ENCODE results near the gene ZNF578.
"Not testable (repeated sequence)": the region's sequence is repeated elsewhere in the genome, so short reads cannot be mapped to it uniquely, and the experiment has no call there.

ZNF578 gene

GRCh38 chr19:52507266-52507665 lies 53.9 kb downstream of the ZNF578 start:
- peak in 1 of 56 donors; percentile 4 for DNase-seq

- DNase-seq = no peak
These were observed 62.8 kb downstream of the ZNF578 start for GRCh38 chr19:52516191-52516590.

- no peak for DNase-seq
These were observed 65.3 kb downstream of the ZNF578 start for GRCh38 chr19:52518646-52519045.

GRCh38 chr19:52519175-52519574 lies 65.8 kb downstream of the ZNF578 start:
- DNase-seq = not testable (repeated sequence)

DNA sequence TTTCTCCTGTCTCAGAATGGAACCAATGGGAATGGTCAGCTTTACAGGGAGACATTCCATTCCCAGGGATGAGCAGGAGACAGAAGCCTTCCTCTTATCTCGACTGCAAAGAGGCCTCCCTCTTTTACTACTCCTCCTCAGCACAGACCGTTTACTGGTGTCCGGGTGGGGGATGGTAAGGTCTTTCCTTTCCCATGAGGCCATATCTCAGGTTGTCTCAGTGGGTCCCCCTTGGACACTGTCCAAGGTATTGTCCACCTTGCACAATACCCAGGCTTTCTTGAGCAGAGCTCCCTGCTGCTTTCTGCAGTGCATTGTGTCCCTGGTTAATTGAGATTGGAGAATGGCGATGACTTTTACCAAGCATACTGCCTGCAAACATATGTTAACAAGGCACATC lies 66.7 kb downstream of the ZNF578 start:
- DNase-seq = no peak

- no peak for DNase-seq
These were observed 69.2 kb downstream of the ZNF578 start for GRCh38 chr19:52522551-52522950.

DNA sequence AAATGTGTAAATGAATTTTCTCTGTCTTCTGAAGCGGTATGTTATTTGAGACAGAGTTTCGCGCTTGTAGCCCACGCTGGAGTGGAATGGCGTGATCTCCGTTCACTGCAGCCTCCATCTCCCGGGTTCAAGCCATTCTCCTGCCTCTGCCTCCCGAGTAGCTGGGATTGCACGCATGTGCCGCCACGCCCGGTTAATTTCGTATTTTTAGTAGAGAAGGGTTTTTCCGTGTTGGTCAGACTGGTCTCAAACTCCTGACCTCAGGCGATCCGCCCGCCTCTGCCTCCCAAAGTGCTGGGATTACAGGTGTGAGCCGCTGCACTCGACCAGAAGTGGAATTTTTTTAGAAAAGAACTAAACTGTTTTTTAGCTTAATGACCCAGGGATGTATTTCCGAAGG lies 70.7 kb downstream of the ZNF578 start:
- no peak for DNase-seq

GRCh38 chr19:52527134-52527955 lies 74.0 kb downstream of the ZNF578 start, which contains the start of gene ZNF808:
TSS of gene ZNF808 (plus strand) at chr19:52527668. CDS start at chr19:52543285, 15,617 bp downstream.
- DNase-seq = peak; percentile 35 to 96 (median 88)

GRCh38 chr19:52527956-52528351 lies 74.6 kb downstream of the ZNF578 start:
- peak in 21 of 56 donors; percentile 1 to 45 (median 18) for DNase-seq

GRCh38 chr19:52532480-52532879 lies 79.1 kb downstream of the ZNF578 start:
- DNase-seq = no peak

- no peak for DNase-seq
These were observed 80.5 kb downstream of the ZNF578 start for GRCh38 chr19:52533901-52534300.

DNA sequence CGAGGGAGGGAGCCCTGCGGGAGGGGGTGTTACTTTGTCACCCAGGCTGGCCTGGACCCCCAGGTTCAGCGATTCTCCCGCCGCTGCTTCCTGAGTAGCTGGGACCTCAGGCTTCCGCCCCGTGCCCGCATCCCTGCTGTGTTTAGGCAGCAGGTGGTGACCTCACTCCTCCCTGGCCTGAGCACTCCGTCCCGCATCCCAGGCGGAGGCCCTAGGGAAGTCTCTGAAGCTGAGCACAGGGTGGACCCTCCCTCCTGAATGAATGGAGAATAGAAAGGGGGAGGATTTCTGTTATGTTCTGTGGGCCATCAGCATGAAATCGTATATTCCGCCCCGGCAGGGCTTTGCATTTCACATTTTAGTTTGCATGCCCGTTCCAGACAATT lies 82.0 kb downstream of the ZNF578 start:
- peak in 4 of 56 donors; percentile 7 to 42 (median 19) for DNase-seq

DNA sequence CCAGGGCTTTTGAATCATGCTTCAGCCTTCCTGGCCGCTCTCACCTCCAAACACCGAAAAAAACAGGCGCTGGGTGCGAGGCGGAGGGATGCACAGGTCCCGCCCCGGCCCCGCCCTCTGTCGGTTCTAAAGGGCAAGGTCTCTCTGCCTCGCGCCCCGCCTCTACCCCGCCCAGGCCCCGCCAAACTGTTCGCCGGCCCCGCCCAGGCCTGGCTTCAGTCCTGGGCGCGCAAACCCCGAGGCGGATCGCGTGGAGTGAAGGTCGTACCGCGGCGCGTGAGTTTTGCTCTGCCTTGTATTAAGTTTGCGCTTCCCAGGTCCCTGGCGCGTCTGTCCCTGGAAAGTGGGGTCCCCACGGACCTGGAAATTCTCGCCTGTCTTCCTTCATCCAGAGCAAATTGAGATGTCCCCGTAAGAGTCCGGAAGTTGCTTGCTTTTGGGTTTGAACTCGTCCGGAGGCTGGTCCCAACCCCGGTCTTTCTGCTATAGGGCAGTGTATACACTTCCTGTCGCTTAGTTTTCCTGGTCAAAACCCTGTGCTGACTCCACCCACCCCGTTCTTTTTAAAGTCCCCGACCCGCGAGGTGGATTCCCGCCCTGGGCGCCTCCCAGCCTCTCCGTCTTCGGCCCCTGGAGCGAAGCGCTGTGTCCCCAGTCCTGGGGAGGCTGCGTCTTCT lies 82.6 kb downstream of the ZNF578 start:
- peak in 54 of 56 donors; percentile 3 to 87 (median 48) for DNase-seq

DNA sequence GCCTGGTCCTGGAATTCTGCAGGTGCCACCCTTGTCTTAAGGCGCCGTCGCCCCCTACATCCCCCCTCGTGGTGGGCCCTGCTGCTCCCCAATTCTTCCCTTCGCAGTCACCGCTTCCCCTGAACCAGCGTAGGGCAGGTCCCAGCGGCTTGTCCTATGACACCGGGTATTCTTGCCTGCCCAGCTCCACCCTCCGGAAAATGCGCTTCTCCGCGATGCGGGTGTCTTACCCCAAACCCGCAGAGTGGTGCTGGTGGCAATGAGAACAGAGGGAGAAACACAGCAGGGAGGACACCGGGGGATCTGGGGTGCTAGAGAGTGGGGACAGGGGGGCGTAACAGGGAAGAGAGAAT lies 83.1 kb downstream of the ZNF578 start:
- DNase-seq = peak in 2 of 56 donors; percentile 8 to 15

GRCh38 chr19:52538815-52539214 lies 85.5 kb downstream of the ZNF578 start:
- not testable (repeated sequence) for DNase-seq

GRCh38 chr19:52541176-52541575 lies 87.8 kb downstream of the ZNF578 start:
- DNase-seq = peak in 1 of 56 donors; percentile 0

- no peak for DNase-seq
These were observed 88.3 kb downstream of the ZNF578 start for GRCh38 chr19:52541608-52542007.

- DNase-seq = not testable (repeated sequence)
These were observed 89.2 kb downstream of the ZNF578 start for GRCh38 chr19:52542541-52542940.

DNA sequence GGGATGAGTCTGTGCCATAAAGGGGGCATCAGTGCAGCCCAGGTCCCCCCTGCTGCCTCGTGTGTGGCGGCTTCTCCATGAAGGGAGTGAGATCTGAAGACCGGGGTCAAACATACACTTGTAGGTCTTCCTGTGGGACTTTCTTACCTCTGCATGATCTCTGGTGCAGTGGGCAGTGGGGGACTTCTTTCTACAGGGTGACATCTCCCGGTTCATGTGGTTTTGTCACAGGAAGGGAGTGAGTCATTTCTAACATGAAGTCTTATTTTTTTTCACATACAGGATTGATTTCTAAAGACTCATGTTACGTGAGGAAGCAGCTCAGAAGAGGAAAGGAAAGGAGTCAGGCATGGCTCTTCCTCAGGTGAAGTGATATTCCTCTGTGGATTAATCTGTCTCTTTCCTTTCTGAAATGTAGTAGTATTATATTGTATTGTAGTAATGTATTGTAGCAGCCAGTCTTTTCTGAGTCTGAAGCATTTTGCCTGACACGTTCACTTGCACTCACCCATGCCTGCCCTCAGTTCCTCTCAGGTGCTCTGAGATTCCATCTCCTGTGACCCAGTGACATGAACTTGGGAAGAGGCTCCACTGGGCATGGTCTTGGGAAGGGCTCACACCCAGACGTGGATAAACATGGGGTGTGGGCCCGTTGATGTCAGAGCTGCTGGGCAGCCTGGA lies 89.8 kb downstream of the ZNF578 start:
- no peak for DNase-seq

GRCh38 chr19:52554216-52554971 lies 101.0 kb downstream of the ZNF578 start:
- DNase-seq = no peak

Measured in nucleus accumbens (tissue), 56 donors.